ENCODE measurements around the gene MED17.

- TF ChIP-seq POLR2A (IDR thresholded peaks at IDR 0.05) = no peak
- no peak for TF ChIP-seq POLR2AphosphoS5 (IDR thresholded peaks at IDR 0.05)
Observed at GRCh38 chr11:93844568-93844967, 60.5 kb downstream of the MED17 start.
